Middle frontal gyrus (tissue), 1 donor: ENCODE measurements around the gene LRRC9.

Experiments
- DNase-seq: peaks from one replicate; pipeline ENCODE4 v3.0.0-alpha.2; 2015; ENCODE audit warnings: low spot score; ENCODE audit errors: extremely low spot score

Gene LRRC9

DNA sequence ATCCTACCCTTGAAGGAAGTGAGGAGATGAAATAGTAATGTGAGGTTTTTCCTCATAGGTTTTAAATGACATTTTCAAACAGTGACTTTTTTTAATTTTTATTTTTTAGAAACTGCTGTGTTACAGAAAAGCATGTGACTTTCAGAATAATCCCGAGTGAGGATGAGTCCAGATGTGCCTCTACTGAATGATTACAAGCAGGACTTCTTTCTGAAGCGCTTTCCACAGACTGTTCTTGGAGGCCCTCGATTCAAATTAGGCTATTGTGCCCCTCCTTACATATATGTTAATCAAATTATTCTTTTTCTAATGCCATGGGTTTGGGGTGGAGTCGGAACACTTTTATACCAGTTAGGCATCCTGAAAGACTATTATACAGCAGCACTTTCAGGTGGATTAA, 187.5 kb downstream of the LRRC9 start:
- DNase-seq, result no peak

DNA sequence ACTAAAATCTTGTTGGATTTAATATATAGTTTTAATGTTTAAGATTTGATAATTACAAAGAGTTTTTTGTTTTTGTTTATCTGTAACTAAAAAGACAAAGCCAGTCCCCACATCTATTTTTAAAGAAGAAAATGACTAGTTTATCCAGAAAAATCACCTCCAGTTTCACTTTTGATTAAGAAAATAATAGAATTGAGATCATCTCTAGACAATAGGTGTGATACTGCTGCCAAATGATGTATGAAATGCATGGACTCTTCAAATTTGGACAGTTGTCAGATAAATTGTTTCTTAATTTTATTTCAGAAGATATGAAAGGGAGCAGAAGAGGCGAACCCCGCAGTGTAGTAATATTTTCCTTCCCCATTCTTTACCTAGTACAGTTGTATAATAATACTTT, 191.8 kb downstream of the LRRC9 start:
- no peak for DNase-seq
